Measurements from ENCODE around the gene SLC27A3.

The SLC27A3 gene

DNA sequence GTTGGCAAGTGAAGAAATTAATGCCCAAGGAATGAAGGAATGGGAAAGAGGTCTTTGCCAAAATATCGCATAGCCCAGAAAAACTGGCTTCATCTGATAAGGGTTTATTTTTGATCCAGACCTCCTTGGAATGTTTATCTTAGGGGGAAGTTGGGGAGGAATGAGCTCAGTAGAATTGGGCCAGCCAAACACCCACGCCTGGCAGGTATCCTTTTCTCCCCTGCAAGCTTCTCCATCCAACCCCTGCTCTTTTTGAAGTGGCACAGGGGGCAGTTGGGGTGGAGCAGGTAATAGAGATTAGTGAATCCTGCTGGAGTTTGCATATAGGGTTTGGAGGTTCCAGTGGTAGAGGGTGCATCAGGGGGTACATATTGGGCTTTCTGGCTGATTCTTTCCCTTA is 26.3 kb upstream of the SLC27A3 start:
- no peak overlapping the region for H3K4me3 ChIP-seq (ENCODE audit: control insufficient read depth, low read depth, low read length)
- no peak for DNase-seq (ENCODE audit: low read depth)
- no peak for TF ChIP-seq CTCF (conservative IDR thresholded peaks at IDR 0.05; ENCODE audit: control insufficient read depth, insufficient read depth, low read depth, low read length)

DNA sequence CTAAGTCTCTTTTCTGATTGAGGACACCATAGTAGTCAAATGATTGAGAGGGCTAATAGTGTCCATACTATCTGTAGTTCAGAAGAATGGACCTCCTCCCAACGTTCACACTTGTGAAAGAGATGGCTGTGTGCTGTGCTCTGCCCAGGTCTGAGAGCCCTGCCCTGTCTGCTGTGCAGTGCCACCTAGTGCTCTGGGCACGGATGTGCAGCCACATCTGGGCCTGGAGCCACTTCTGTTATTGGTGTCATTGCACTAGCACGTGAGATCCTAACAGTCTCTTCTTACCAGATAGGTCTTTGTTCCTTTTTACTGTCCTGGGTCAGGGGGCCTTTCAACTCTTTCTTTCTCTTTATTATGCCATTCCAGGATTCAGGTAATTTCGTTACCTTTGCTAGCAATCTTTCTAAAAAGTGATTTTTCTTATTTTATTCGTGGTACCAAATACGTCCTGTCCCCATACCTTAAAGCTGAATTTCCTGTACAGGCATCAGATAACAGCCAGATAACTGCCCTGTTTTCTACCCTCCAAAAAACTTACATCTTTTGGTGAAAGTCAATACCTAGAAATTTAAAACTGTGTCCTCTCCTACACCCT is 25.7 kb upstream of the SLC27A3 start:
- TF ChIP-seq CTCF (conservative IDR thresholded peaks at IDR 0.05; ENCODE audit: control insufficient read depth, insufficient read depth, low read depth, low read length) = peak; percentile 98
- peak; percentile 87 for DNase-seq (ENCODE audit: low read depth)
- H3K4me3 ChIP-seq (ENCODE audit: control insufficient read depth, low read depth, low read length) = no peak overlapping the region

- DNase-seq (ENCODE audit: low read depth) = peak; percentile 77
Observed at GRCh38 chr1:153750026-153750995, 24.9 kb upstream of the SLC27A3 start.

GRCh38 chr1:153752072-153752471 is 23.1 kb upstream of the SLC27A3 start:
- DNase-seq (ENCODE audit: low read depth) = peak; percentile 36
- TF ChIP-seq CTCF (conservative IDR thresholded peaks at IDR 0.05; ENCODE audit: control insufficient read depth, insufficient read depth, low read depth, low read length) = no peak
- H3K4me3 ChIP-seq (ENCODE audit: control insufficient read depth, low read depth, low read length) = no peak overlapping the region

More at GRCh38 chr1:153750026-153750995, 24.9 kb upstream of the SLC27A3 start:
- peak; percentile 49 for TF ChIP-seq CTCF (conservative IDR thresholded peaks at IDR 0.05; ENCODE audit: control insufficient read depth, insufficient read depth, low read depth, low read length)
- no peak overlapping the region for H3K4me3 ChIP-seq (ENCODE audit: control insufficient read depth, low read depth, low read length)

GRCh38 chr1:153752571-153753195 is 22.5 kb upstream of the SLC27A3 start:
- DNase-seq (ENCODE audit: low read depth) = peak; percentile 98
- H3K4me3 ChIP-seq (ENCODE audit: control insufficient read depth, low read depth, low read length) = no peak overlapping the region
- TF ChIP-seq CTCF (conservative IDR thresholded peaks at IDR 0.05; ENCODE audit: control insufficient read depth, insufficient read depth, low read depth, low read length) = no peak

- H3K4me3 ChIP-seq (ENCODE audit: control insufficient read depth, low read depth, low read length) = no peak overlapping the region
- TF ChIP-seq CTCF (conservative IDR thresholded peaks at IDR 0.05; ENCODE audit: control insufficient read depth, insufficient read depth, low read depth, low read length) = no peak
- no peak for DNase-seq (ENCODE audit: low read depth)
Observed at GRCh38 chr1:153754266-153754665, 20.9 kb upstream of the SLC27A3 start.
